Stimulated activated CD4-positive, alpha-beta T cell treated with anti-CD3 and anti-CD28 coated beads, Interleukin-4, amount 100 ng/mL, for 48 hours (primary cell): ENCODE data around the gene SLC16A6.
"Not testable (repeated sequence)": the region's sequence is repeated elsewhere in the genome, so short reads cannot be mapped to it uniquely, and the experiment has no call there.

Experiments used
- DNase-seq, 2 donors: peaks; one replicate each; pipeline ENCODE4 v3.0.0-alpha.2; 2020; ENCODE audit warnings: low read depth in 2 of 2

The SLC16A6 gene

GRCh38 chr17:68247445-68248198 lies 43.3 kb downstream of the SLC16A6 start, which contains the start of gene AMZ2:
Gene AMZ2 (plus strand): TSS chr17:68248043. CDS start chr17:68250188, 2,145 bp downstream.
- peak; percentile 95 to 97 for DNase-seq

GRCh38 chr17:68246271-68247028 lies 44.5 kb downstream of the SLC16A6 start:
- DNase-seq: no peak

DNA sequence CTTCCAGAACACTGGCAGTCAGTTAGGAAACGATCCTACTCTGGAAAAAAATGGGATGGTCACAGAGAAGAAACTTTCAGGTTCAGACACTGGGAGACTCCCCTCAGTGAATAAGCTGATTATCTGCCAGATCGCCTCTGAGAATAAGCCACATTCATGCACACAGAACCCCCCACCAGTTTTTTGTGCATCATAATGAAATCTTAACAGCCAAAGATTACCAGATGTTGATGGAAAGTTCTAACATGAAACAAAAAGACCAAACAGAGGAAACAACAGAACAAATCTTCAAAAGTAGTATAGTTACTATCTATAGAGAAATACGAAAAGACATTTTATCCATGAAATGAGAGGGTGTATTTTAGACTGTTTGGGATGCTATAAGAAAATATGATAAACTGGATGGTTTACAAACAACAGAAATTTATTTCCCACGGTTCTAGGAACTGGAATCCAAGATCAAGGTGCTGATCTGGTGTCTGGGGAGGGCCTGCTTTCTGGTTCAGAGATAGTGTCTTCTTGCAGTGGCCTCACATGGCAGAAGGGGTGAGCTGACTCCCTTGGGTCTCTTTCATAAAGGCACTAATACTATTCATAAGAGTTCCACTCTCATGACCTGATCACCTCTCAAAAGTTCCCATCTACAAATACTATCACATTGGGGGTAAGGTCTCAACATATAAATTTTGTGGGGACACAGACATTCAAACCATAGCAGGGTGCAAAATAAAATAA lies 51.1 kb downstream of the SLC16A6 start:
- no peak for DNase-seq

GRCh38 chr17:68238871-68239253 lies 52.1 kb downstream of the SLC16A6 start:
- peak in 1 of 2 donors; percentile 28 for DNase-seq

DNA sequence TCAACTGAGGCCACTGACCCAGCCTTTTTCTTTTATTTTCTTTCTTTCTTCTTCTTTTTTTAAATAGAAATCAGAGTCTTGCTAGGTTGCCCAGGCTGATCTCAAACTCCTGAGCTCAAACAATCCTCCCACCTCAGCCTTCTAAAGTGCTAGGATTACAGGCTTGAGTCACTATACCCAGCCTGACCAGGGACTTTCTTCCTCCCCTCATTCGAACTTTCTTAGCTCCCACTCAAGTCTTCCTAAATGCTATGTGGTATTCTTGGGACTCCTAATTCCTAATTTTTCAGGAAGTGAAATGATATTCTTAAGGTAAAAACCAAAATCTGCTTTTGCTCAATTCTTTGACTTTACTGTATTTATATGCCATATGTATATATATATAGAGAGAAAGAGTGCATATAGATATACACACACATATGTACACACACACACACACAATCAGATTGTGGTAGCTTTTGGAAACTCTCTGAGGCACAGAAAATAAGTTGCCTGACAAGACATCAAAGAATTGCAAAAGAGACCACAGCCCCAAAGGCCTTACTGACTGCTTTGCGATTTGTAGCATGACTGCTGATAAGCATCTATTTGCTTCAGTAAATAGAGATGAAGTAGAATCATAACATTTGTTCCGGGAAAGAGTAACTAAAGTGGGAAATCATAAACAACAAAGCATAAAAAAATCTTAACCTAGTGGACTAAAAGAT lies 52.6 kb downstream of the SLC16A6 start:
- DNase-seq: no peak

DNA sequence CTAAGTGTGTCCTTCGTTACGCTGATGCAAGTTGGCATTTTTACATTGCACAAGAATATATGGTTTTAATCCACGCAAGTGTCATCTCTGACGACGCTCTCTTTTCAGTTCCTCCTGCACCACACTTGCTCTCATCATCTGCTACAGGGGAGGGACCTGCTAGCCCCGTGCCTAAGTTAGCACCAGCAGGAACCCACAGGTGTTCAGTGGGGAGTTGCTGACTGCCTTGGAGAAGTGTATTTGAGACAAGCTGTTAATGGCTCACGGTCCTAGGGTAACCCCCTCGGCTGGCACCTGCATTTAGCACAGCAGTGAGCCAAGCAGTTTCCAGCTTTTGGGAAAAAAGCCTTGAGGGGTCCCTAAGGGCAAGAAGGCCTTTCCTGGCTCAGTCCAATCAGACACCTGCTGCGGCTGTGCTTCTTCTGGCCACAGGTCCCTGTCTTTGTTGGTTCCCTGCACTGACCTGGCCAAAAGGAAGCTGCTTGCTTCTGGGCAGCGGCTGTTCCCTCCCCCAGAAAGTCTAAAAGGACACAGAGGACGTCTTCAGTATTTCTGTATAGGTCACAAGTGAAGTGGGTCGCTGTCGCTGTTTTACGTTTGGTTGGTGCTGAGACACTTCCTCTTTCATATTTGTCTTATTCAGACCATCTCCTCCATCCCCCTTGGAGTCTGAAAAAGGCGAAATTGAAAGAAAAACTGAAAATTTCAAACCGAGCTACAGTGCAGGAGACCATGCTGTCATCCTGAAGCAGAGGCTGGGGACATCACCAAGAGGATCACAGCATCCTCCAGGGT lies 53.4 kb downstream of the SLC16A6 start:
- DNase-seq: peak in 1 of 2 donors; percentile 14

GRCh38 chr17:68235336-68235791 lies 55.6 kb downstream of the SLC16A6 start:
- not testable (repeated sequence) for DNase-seq

DNA sequence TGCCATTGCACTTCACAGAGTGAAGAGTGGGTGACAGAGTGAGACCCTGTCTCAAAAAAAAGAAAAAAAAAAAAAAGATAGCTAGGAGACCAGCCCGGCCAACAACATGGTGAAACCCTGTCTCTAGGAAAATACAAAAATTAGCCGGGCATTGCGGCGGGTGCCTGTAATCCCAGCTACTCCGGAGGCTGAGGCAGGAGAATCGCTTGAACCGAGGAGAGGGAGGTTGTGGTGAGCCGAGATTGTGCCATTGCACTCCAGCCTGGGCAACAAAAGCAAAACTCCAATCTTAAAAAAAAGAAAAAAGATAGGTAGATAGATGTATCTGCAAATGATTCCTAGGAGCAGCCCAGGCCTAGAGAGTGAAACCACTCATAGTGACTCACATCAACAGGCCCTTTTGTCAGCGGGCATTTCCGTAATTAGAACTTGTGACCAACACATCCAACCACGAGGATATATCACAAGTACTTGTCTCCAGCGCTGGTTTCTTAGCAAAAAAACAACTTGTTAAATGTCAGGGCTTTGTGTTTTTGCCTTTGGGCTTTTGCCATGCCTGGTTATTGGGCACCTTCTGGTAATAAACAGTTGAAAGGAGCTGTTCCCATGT lies 56.1 kb downstream of the SLC16A6 start:
- DNase-seq: not testable (repeated sequence)

- not testable (repeated sequence) for DNase-seq
Observed at GRCh38 chr17:68232741-68233140, 58.2 kb downstream of the SLC16A6 start.

GRCh38 chr17:68231541-68231940 lies 59.4 kb downstream of the SLC16A6 start:
- no peak for DNase-seq

- not testable (repeated sequence) for DNase-seq
Observed at GRCh38 chr17:68231131-68231530, 59.8 kb downstream of the SLC16A6 start.

- DNase-seq: no peak
Observed at GRCh38 chr17:68229619-68230018, 61.3 kb downstream of the SLC16A6 start.

DNA sequence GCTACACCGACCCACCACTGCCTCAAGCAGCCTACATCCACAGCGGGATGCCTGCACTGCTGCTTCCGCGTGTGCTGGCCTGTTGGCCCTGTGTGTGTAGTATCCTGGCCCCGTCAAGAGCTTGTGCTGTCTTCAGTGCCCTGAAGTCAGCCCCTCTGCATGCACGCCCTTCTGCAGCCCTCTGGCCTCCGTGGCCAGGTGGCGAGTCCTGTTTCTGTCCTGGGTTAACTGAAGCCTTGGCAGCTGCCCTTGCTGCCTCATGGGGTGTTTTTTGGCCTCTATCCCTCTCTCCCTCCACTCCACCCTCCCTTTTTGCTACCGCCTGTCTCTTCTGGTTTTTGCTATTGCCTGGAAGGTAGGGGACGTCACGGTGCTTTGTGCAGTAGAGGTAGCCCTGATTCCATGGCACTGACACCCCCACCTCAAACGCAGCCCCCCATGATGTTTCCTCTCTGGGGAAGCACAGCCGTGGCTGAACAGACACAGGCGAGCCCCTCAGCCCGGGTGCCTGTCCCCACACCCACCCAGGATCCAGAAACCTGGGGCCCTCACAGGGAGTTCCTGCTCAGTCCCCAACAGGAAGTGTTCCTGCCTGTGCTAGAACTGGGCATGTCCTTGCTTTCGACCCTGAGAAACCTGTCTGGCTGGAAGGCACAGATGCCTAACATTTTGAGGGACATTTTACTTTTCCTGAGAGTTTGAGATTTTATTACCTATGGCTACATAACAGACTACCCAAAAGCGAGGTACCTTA lies 61.9 kb downstream of the SLC16A6 start:
- DNase-seq: no peak

DNA sequence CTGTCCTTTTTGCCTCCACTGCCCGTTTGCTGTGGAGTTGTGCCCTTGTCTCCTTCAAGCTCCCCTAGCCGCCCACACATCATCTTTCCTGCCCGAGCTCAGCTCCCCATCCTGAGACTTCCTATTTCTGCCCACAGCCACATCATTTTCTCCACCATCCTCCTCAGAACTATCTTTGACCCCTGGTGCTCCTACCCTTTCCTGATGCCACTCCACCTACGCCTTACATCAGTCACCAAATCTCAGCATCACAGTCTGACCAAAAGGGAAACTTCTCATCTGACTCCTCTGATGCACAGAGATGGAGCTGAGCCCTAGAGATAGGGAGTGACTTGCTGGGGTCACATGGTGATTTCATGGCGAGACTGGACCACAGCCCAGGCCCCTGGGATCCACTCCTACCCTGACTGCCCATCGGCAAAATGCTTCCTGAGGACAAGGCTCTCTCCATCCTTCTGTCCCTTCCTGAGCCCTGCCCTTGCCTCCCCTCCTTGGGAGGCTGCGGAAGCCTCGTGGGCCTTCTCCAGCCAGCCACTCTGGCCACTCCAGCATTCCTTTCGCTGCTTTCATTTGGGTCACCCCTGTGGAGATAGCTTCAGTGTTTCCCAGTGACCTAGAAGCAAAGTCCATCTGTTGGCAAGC lies 62.8 kb downstream of the SLC16A6 start:
- DNase-seq: not testable (repeated sequence)

DNA sequence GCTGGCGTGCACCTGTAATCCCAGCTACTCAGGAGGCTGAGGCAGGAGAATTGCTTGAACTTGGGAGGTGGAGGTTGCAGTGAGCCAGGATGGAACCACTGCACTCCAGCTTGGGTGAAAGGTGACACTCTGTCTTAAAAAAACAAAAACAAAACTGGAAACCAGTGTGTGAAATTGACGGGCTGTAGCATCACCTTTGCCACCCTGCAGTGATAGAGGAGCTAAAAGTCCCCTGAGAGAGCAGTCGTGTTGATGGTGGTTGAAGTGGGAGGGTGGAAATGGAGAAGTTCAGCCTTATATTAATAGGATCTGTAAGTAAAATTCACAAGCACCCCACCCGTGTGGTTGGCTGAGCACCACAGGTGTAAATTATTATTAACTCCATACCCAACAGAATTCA lies 65.9 kb downstream of the SLC16A6 start:
- DNase-seq: not testable (repeated sequence)

DNA sequence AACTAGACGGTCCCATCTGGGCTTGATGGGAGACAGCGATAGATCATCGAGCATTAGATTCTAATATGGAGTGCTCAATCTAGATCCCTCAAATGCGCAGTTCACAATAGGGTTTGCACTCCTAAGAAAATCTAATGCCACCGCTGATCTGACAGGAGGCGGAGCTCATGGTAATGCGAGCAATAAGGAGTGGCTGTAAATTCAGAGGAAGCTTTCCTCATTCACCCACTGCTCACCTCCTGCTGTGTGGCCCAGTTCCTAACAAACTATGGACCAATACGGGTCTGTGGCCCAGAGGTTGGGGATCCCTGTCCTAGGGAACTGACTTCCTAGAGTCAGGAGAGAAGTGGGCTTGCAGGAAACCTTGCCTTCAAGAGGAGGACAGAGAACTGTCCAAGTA lies 68.3 kb downstream of the SLC16A6 start:
- DNase-seq: no peak

- no peak for DNase-seq
Observed at GRCh38 chr17:68221786-68222185, 69.1 kb downstream of the SLC16A6 start.

GRCh38 chr17:68220786-68221185 lies 70.1 kb downstream of the SLC16A6 start:
- not testable (repeated sequence) for DNase-seq

GRCh38 chr17:68220186-68220585 lies 70.7 kb downstream of the SLC16A6 start:
- DNase-seq: not testable (repeated sequence)
